ENCODE data around the gene BARD1. TPM values are rescaled to one million over a fixed set of nuclear protein-coding genes. Genes with fewer than 3 reads are reported as not detected.
A peak's percentile ranks its signal among the peaks of the same experiment; 100 is the strongest.

The BARD1 gene
- 10 to 100 TPM; 14.9 to 24.1 (median 19.6) TPM for total RNA-seq

DNA sequence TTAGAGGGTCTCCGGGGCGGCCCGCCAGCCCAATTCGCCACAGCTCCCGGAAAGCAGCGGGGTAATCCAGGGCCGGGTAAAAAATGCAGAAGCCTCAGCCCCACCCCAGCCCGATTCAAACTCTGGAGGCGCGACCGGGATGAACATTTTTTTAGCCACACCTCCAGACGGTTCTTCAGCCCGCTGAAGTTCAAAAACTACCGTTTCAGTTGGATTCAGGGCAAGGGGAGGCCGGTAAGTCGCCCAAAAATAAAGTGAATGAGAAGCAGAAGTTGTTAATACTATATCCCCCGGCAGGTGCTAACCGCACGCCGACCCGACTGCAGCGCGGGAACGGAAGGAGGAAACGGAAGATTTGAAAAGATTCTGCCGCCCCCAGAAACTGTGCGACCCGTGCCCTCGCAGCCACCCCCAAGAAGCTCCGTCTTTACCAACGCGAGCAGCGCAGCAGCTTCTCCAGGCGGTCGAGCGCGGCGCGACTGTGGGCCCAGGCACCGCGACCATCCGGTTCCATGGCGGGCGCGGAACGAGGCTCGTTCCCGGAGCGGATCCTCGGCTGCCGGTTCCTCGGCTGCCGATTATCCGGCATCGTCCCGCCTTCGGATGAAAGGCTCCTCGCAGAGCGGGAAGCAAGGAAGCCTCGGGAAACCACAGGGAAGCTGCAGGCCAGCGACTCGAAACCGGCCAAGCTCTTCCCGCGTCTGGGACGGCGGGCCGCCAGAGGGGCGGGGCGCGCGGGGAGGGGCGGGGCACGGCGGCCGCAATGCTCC lies at the start of gene BARD1:
TSS of gene BARD1 (minus strand) at position 703 of the 770 bp plus-strand sequence. CDS start at position 589, 114 bp downstream.
- intact Hi-C loops (cut with DNase I): no loop called here
- peaks cover 14 to 31% (median 25%) of the 10 kb centered on the region in 4 donors for H3K4me1 ChIP-seq

DNA sequence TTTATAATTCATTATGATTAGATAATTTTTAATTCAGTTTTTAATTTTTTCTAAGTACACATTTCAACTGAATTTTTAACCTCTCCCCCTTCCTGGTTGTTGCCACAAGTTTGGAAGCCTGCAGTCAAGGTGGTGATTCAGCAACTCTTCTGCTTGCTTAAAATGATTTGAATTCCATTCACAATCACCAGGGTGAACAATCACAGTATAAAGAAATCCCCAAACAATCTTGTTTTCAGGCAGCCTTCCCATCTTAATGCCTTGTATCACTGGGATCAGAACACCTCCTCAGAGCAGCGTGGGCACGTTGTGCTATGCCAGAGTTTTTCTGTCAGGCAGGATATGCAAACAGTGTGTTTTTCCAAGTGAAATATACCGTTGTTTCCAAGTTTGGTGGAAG lies 46.7 kb upstream of the BARD1 start:
- TF ChIP-seq, protein P1, sequence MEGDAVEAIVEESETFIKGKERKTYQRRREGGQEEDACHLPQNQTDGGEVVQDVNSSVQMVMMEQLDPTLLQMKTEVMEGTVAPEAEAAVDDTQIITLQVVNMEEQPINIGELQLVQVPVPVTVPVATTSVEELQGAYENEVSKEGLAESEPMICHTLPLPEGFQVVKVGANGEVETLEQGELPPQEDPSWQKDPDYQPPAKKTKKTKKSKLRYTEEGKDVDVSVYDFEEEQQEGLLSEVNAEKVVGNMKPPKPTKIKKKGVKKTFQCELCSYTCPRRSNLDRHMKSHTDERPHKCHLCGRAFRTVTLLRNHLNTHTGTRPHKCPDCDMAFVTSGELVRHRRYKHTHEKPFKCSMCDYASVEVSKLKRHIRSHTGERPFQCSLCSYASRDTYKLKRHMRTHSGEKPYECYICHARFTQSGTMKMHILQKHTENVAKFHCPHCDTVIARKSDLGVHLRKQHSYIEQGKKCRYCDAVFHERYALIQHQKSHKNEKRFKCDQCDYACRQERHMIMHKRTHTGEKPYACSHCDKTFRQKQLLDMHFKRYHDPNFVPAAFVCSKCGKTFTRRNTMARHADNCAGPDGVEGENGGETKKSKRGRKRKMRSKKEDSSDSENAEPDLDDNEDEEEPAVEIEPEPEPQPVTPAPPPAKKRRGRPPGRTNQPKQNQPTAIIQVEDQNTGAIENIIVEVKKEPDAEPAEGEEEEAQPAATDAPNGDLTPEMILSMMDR (IDR thresholded peaks at IDR 0.05): no peak
- TF ChIP-seq EP300 (IDR thresholded peaks at IDR 0.05) (no peak), POLR2AphosphoS5 (IDR thresholded peaks at IDR 0.05) (no peak), POLR2A (IDR thresholded peaks at IDR 0.05; ENCODE audit: low read depth) (no peak)
- Histone ChIP-seq H3K27ac (replicated peaks in 1 of 4) (no peak overlapping the region), H3K36me3 (no peaks in the 10 kb centered on the region), H3K9me3 (no peaks in the 10 kb centered on the region), H3K27me3 (no peaks in the 10 kb centered on the region), H3K4me3 (no peak overlapping the region), H3K4me1 (peaks cover 0 to 21% (median 2%) of the 10 kb centered on the region in 4 donors)
- WGBS: 40% methylated on average over 3 of the region's 3 CpGs
- intact Hi-C loops (cut with DNase I): no loop called here
- DNase-seq (ENCODE audit: extremely low spot score): no peak

More for the DNA sequence above, at the start of gene BARD1:
- peak within 1 kb of the TSS; percentile 86 to 94 (median 90) for H3K27ac ChIP-seq (replicated peaks in 1 of 4)
- peak within 1 kb of the TSS; percentile 59 to 79 (median 72) for H3K4me3 ChIP-seq
- no peaks in the 10 kb centered on the region for H3K9me3 ChIP-seq
- no peak for TF ChIP-seq EP300 (IDR thresholded peaks at IDR 0.05)
- TF ChIP-seq POLR2A (IDR thresholded peaks at IDR 0.05; ENCODE audit: low read depth): no peak
- TF ChIP-seq, protein P1 (IDR thresholded peaks at IDR 0.05): no peak
- peak; percentile 73 to 81 for TF ChIP-seq POLR2AphosphoS5 (IDR thresholded peaks at IDR 0.05)
- H3K27me3 ChIP-seq: no peaks in the 10 kb centered on the region
- DNase-seq (ENCODE audit: extremely low spot score): no peak
- WGBS: 1% methylated on average over 27 of the region's 76 CpGs
- H3K36me3 ChIP-seq: no peaks in the 10 kb centered on the region

DNA sequence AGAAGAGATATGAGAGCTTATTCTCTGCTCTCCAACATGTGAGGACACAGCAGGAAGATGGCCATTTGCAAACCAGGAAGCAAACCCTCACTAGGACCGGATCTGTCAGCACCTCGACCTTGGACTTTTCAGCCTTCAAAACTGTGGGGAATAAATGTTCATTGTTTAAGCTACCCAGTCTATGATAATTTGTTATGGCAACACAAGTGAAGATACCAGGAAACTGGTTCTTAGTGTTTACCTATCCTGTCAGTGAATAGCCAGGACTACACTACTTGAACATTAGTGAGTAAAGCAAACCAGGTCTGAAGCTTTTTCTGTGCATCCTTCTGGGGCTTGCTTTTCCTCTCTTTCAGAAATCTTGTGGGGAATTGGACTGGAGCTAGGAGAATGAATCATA lies 44.4 kb upstream of the BARD1 start:
- intact Hi-C loops (cut with DNase I): no loop called here

DNA sequence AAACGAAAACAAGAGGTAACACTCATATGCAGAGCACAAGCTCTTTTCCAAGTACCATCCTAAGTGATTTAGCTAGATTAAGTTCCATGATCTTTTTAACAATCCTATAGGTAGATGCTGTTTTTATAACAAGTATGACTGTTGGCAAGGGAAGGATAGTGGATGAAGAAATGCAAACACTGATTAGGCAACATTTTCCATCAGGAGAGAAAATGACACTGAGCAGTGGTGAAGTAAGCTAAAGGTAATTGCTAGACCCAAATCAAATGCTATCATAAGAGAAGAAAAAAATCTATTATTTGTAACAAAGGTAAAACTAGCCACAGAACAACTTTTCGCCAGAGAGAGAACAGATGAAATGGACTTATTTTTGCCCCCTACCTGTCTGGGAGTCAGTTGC lies 34.3 kb upstream of the BARD1 start:
- TF ChIP-seq POLR2A (IDR thresholded peaks at IDR 0.05; ENCODE audit: low read depth) (no peak), POLR2AphosphoS5 (IDR thresholded peaks at IDR 0.05) (no peak), EP300 (IDR thresholded peaks at IDR 0.05) (no peak)
- TF ChIP-seq, protein P1 (IDR thresholded peaks at IDR 0.05): no peak
- intact Hi-C loops (cut with DNase I): no loop called here
- no peak overlapping the region for H3K4me3 ChIP-seq
- peaks cover 0 to 6% (median 0%) of the 10 kb centered on the region in 4 donors for H3K9me3 ChIP-seq
- no peak for DNase-seq (ENCODE audit: extremely low spot score)
- no peak overlapping the region for H3K27ac ChIP-seq (replicated peaks in 1 of 4)
- no peaks in the 10 kb centered on the region for H3K27me3 ChIP-seq
- WGBS: 89% methylated on average over 2 of the region's 2 CpGs
- H3K36me3 ChIP-seq: no peaks in the 10 kb centered on the region
- H3K4me1 ChIP-seq: no peaks in the 10 kb centered on the region

More for the DNA sequence above, 44.4 kb upstream of the BARD1 start:
- no peak for DNase-seq (ENCODE audit: extremely low spot score)
- Histone ChIP-seq H3K9me3 (no peaks in the 10 kb centered on the region), H3K4me1 (peaks cover 0 to 21% (median 2%) of the 10 kb centered on the region in 4 donors), H3K27me3 (no peaks in the 10 kb centered on the region), H3K27ac (replicated peaks in 1 of 4) (no peak overlapping the region), H3K36me3 (no peaks in the 10 kb centered on the region), H3K4me3 (no peak overlapping the region)
- WGBS: 69% methylated on average over 2 of the region's 2 CpGs
- TF ChIP-seq POLR2AphosphoS5 (IDR thresholded peaks at IDR 0.05): no peak
- TF ChIP-seq POLR2A (IDR thresholded peaks at IDR 0.05; ENCODE audit: low read depth): no peak
- TF ChIP-seq, protein P1 (IDR thresholded peaks at IDR 0.05): no peak
- no peak for TF ChIP-seq EP300 (IDR thresholded peaks at IDR 0.05)
